CD4-positive, alpha-beta T cell treated with Interleukin-12 subunit alpha and Interleukin-12 subunit beta, for 1 hour (primary cell): ENCODE data around the gene ARMC9.
"Not testable (repeated sequence)": the region's sequence is repeated elsewhere in the genome, so short reads cannot be mapped to it uniquely, and the experiment has no call there.

Experiments used
- DNase-seq: peaks from one replicate; pipeline ENCODE4 v3.0.0-alpha.2; 2020

Gene ARMC9

GRCh38 chr2:231407686-231408085, 209.3 kb downstream of the ARMC9 start:
- not testable (repeated sequence) for DNase-seq

- not testable (repeated sequence) for DNase-seq
These were observed 209.9 kb downstream of the ARMC9 start for GRCh38 chr2:231408304-231408703.

- DNase-seq, result no peak
These were observed 211.3 kb downstream of the ARMC9 start for GRCh38 chr2:231409776-231410175.

- DNase-seq, result no peak
These were observed 212.0 kb downstream of the ARMC9 start for GRCh38 chr2:231410293-231411004.

- DNase-seq, result no peak
These were observed 212.8 kb downstream of the ARMC9 start for GRCh38 chr2:231411237-231411636.

- DNase-seq, result peak; percentile 70
These were observed 213.6 kb downstream of the ARMC9 start for GRCh38 chr2:231411831-231412617.

GRCh38 chr2:231412618-231412963, 214.2 kb downstream of the ARMC9 start:
- no peak for DNase-seq

GRCh38 chr2:231413456-231413855, 215.0 kb downstream of the ARMC9 start:
- no peak for DNase-seq

- DNase-seq, result no peak
These were observed 215.6 kb downstream of the ARMC9 start for GRCh38 chr2:231413921-231414476.

GRCh38 chr2:231415029-231415428, 216.6 kb downstream of the ARMC9 start:
- no peak for DNase-seq

- DNase-seq, result no peak
These were observed 220.6 kb downstream of the ARMC9 start for GRCh38 chr2:231418820-231419640.

- no peak for DNase-seq
These were observed 222.7 kb downstream of the ARMC9 start for GRCh38 chr2:231421051-231421580.

GRCh38 chr2:231422056-231422455, 223.6 kb downstream of the ARMC9 start:
- DNase-seq, result no peak

- no peak for DNase-seq
These were observed 224.7 kb downstream of the ARMC9 start for GRCh38 chr2:231423176-231423575.
